ENCODE data around the gene PLGRKT. TPM values are rescaled to one million over a fixed set of nuclear protein-coding genes. Genes with fewer than 3 reads are reported as not detected.

PLGRKT gene, protein sequence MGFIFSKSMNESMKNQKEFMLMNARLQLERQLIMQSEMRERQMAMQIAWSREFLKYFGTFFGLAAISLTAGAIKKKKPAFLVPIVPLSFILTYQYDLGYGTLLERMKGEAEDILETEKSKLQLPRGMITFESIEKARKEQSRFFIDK
- total RNA-seq (2021) (19.2 to 26.3 TPM (median 25.0 TPM) in 3 replicates), Bru-seq, nascent RNA (percentile 67 among the genes with signal in this experiment)
- long read RNA-seq, experiment 1, transcript PLGRKT-201 (6 exons, 932 nt): major isoform, 28 of 47 reads
- long read RNA-seq, experiment 1, partial matches to known transcripts: 0 of 47 reads
- long read RNA-seq, experiment 1, other reads (novel, unspliced or antisense): 19 of 47 reads
- long read RNA-seq, experiment 2, transcript PLGRKT-201 (6 exons, 932 nt): major isoform, 31 of 51 reads
- long read RNA-seq, experiment 2, partial matches to known transcripts: 5 of 51 reads
- long read RNA-seq, experiment 2, other reads (novel, unspliced or antisense): 15 of 51 reads
- long read RNA-seq, experiment 3, transcript PLGRKT-201 (6 exons, 932 nt): major isoform, 64 of 89 reads
- long read RNA-seq, experiment 3, partial matches to known transcripts: 1 of 89 reads
- long read RNA-seq, experiment 3, other reads (novel, unspliced or antisense): 24 of 89 reads

DNA sequence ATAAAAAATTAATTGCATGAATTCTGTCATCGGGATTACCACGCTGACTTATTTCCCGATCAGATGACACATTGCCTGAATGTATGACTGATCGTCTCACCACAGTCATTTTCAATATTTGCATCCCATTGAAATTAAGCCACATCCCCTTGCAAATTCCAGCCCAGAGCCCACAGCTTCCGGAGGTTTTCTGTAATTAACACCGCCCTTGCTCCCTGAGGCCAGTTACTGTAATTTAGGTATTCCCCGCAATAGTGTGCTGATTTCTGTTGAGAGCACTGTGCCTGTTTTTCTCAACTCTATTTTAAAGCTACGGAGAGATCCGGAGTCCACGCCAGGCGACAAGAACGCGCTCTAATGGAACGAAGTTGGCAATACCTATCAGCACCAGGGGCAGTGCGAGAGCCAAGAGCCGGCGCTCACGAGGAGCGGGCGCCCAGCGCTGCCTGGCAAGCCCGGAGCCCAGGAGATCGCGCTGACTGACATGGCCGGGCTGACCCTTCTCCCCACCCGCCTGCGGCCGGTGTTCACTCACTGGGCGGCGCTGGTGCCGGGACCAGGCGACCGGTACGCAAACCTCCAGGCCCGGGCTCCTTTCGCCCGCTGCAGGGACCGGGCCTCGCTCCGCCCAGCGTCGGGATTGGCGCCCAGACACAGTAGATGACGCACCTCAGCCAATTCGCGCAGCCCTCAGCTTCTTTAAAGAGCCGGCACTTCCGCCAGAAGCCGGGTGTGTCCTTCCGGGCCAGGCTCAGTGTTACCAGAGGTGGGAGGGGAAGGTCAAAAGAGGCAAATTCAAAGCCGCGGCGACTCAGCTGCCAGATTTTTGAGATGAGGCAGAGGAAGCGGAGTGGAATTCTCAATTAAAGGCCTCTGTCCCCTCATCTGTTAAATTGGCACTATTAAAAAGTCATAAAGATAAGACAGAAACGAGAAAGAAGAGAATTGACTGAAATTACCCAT is at the start of gene PLGRKT:
TSS of gene PLGRKT (minus strand) at position 672 of the 963 bp plus-strand sequence. CDS start 5,948 bp downstream, outside the sequence.
- Mint-ChIP-seq H3K27ac (peak within 1 kb of the TSS; percentile 97), H3K9me3 (peaks cover 17% of the 10 kb centered on the region), H3K27me3 (ENCODE audit: low read depth) (no peaks in the 10 kb centered on the region), H3K4me3 (peak within 1 kb of the TSS; percentile 95), H3K36me3 (peaks cover 33% of the 10 kb centered on the region), H3K4me1 (peaks cover 24% of the 10 kb centered on the region)
- ATAC-seq: peak; percentile 97
- ChIA-PET POLR2A (interaction anchor here (0.6 to 2.3 kb wide), 5 partner anchors 9 to 252 kb away, joined by 3 to 9 read pairs (median 3); partner anchors contain the start of genes CD274 and RLN1), CTCF (interaction anchor here (1.0 to 2.7 kb wide), 5 partner anchors 12 to 251 kb away, joined by 3 to 19 read pairs (median 5); partner anchors contain the start of gene CD274)
- DNase-seq (ENCODE audit: low spot score): peak; percentile 91
- no peak for TF ChIP-seq TEAD4 (CRISPR knock-in tag; IDR thresholded peaks at IDR 0.05)
- TF ChIP-seq, protein P1, sequence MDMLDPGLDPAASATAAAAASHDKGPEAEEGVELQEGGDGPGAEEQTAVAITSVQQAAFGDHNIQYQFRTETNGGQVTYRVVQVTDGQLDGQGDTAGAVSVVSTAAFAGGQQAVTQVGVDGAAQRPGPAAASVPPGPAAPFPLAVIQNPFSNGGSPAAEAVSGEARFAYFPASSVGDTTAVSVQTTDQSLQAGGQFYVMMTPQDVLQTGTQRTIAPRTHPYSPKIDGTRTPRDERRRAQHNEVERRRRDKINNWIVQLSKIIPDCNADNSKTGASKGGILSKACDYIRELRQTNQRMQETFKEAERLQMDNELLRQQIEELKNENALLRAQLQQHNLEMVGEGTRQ (CRISPR knock-in tag; IDR thresholded peaks at IDR 0.05): no peak
- no peak for TF ChIP-seq E2F4 (CRISPR knock-in tag; IDR thresholded peaks at IDR 0.05; ENCODE audit: borderline replicate concordance, low read depth)
- no peak for TF ChIP-seq ZNF232 (CRISPR knock-in tag; IDR thresholded peaks at IDR 0.05)
- TF ChIP-seq, protein P2, sequence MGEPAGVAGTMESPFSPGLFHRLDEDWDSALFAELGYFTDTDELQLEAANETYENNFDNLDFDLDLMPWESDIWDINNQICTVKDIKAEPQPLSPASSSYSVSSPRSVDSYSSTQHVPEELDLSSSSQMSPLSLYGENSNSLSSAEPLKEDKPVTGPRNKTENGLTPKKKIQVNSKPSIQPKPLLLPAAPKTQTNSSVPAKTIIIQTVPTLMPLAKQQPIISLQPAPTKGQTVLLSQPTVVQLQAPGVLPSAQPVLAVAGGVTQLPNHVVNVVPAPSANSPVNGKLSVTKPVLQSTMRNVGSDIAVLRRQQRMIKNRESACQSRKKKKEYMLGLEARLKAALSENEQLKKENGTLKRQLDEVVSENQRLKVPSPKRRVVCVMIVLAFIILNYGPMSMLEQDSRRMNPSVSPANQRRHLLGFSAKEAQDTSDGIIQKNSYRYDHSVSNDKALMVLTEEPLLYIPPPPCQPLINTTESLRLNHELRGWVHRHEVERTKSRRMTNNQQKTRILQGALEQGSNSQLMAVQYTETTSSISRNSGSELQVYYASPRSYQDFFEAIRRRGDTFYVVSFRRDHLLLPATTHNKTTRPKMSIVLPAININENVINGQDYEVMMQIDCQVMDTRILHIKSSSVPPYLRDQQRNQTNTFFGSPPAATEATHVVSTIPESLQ (CRISPR knock-in tag; IDR thresholded peaks at IDR 0.05): no peak
- no peak for TF ChIP-seq ZNF219 (CRISPR knock-in tag; IDR thresholded peaks at IDR 0.05; ENCODE audit: borderline replicate concordance)
- no peak for TF ChIP-seq ATF1 (CRISPR knock-in tag; IDR thresholded peaks at IDR 0.05)
- no peak for TF ChIP-seq JAZF1 (CRISPR knock-in tag; IDR thresholded peaks at IDR 0.05)
- peak; percentile 79; the same call in 1 of the 2 replicates for TF ChIP-seq AFF4 (CRISPR knock-in tag; IDR thresholded peaks at IDR 0.05; ENCODE audit: borderline replicate concordance)
- peak; percentile 76; the same call in 1 of the 2 replicates for TF ChIP-seq NR2C2 (CRISPR knock-in tag; IDR thresholded peaks at IDR 0.05)
- peak; percentile 86 for TF ChIP-seq ETV6 (CRISPR knock-in tag; IDR thresholded peaks at IDR 0.05)
- no peak for TF ChIP-seq ZNF532 (CRISPR knock-in tag; IDR thresholded peaks at IDR 0.05; ENCODE audit: borderline replicate concordance)
- TF ChIP-seq KAT7 (CRISPR knock-in tag; IDR thresholded peaks at IDR 0.05; ENCODE audit: borderline replicate concordance): no peak
- no peak for TF ChIP-seq CREM (CRISPR knock-in tag; IDR thresholded peaks at IDR 0.05)
- TF ChIP-seq FOXK1 (CRISPR knock-in tag; IDR thresholded peaks at IDR 0.05): peak; percentile 69
- TF ChIP-seq, protein P3, sequence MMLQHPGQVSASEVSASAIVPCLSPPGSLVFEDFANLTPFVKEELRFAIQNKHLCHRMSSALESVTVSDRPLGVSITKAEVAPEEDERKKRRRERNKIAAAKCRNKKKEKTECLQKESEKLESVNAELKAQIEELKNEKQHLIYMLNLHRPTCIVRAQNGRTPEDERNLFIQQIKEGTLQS (CRISPR knock-in tag; conservative IDR thresholded peaks at IDR 0.05): no peak
- TF ChIP-seq EMX1 (CRISPR knock-in tag; IDR thresholded peaks at IDR 0.05): no peak
- TF ChIP-seq ESRRA (CRISPR knock-in tag; IDR thresholded peaks at IDR 0.05; ENCODE audit: borderline replicate concordance): peak; percentile 75
- peak; percentile 58; the same call in 1 of the 2 replicates for TF ChIP-seq GABPB1 (CRISPR knock-in tag; IDR thresholded peaks at IDR 0.05)
